T1000 (cell line): ENCODE data around the gene NDUFS6.

Experiments used
- DNase-seq: peaks from one replicate; lab custom pipeline; 2025; ENCODE audit warnings: mixed read lengths; lab: John Stamatoyannopoulos, UW

Gene NDUFS6

DNA sequence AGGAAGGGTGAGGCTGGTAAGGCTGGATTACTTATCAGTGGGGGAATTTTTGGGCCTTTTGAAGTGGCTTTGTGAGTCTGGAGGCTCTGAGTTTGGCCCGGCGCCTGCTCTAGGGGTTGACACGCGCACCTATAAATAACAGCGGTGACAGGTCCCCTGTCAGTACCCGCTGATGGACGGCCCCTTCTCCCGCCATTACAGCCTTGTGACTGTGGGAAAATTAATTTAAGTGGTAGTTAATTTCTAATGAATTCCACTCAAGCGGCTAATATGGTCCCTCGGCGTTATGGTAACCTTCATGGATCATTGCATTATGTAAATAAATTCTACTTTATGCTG, 18.0 kb upstream of the NDUFS6 start:
- DNase-seq: no peak

DNA sequence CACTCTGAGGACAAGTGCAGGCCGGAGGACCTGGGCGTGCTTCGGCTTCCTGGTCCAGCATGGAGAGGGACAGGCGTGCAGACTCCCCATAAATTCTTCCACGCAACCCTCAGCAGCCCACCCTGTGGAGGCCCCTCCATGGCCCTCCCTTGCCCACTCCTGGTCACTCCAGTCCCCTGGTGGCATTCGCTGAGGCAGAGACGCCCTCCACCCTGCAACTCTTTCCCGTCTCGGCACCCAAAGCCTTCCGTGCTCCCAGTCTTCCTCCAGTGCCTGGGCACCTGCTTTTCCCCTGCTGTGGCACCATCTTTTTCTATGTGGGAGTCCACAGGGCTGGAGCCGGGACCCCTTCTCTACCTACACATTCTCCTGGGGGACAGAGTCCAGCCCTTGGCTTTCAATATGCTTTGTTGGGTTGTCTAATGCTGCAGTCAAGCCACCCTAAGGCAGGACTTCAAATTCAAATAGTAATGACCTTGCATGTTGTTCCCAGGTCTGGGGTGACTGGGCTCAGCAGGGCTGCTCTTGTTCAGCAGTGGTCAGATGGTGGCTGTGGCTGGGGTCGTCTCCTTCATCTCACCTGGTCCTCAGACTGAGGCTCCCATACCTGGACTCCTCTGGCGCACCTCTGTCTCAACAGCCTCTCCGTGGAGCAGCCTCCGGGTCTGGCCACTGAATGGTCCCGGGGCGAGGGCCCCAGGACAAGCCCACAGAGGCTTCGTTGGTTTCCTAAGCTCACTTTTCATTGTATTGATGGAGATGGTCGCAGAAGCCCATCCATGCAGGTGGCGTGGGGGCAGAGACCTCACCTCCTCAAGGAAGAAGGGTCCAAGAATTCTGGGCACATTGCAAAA, 16.8 kb upstream of the NDUFS6 start:
- no peak for DNase-seq

GRCh38 chr5:1785062-1785461, 16.1 kb upstream of the NDUFS6 start:
- DNase-seq: no peak

- no peak for DNase-seq
Measured at GRCh38 chr5:1785984-1786383, 15.2 kb upstream of the NDUFS6 start.

- DNase-seq: no peak
Measured at GRCh38 chr5:1786621-1787471, 14.4 kb upstream of the NDUFS6 start.

GRCh38 chr5:1787472-1788047, 13.6 kb upstream of the NDUFS6 start:
- no peak for DNase-seq

DNA sequence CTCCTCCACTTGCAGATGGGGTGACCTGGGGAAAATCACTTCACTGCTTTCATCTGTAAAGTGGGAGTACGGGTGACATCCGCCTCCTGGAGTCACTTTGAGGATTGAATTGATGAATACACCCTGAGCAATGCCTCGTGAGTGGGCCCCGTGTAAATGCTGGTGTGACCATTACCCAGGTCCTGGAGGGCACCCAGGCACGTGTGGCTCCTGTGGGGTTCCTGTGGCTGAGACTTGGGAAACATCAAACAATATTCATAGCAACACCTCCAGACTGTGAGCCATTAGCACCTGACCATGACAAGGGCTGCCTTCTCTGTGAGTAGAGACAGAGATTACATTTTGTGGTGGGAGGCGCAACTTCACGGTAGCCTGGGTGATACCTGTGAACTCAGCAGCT, 13.0 kb upstream of the NDUFS6 start:
- DNase-seq: no peak

GRCh38 chr5:1788828-1789227, 12.4 kb upstream of the NDUFS6 start:
- no peak for DNase-seq

DNA sequence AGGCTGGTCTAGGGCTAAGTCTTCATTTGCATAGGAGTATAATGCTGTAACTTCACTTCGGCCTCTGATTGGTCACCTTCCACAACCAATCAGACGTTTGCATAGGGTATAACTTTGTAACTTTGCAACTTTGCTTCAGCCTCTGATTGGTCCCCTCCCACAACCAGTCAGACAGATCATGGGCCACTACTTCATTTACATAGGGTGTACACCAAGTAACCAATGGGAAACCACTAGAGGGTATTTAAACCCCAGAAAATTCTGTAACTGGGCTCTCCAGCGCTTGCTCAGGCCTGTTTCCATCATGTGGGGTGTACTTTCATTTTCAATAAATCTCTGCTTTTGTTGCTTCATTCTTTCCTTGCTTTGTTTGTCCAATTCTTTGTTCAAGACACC, 11.8 kb upstream of the NDUFS6 start:
- DNase-seq: peak; percentile 23

DNA sequence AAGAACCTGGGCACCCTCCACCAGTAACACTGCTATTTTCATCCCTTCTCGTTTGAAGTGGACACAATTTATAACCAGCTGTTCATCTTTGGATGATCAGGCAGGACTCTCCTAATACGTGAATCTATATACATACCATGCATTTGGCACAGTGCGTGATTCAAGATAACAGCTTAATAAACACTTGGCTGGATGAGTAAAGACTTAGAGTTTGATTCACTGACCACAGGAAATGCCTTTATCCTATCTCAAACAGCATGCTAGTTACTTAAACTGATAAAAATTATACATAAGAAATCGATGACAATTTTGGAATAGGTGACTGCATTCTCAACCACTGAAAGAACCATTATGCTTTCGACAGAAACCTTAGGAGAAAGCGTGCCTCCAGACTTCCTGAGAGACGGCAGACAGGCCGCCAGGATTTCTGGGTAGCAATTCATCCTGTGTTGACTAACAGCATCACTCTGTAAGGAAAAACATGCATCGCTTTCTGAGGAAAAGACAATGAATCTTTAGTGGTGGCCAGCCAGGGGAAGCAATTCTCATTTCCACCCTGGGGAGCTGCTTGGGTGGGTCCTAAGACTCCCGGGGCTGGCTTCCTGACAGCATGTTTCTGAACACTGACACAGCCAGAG, 11.3 kb upstream of the NDUFS6 start:
- DNase-seq: no peak

DNA sequence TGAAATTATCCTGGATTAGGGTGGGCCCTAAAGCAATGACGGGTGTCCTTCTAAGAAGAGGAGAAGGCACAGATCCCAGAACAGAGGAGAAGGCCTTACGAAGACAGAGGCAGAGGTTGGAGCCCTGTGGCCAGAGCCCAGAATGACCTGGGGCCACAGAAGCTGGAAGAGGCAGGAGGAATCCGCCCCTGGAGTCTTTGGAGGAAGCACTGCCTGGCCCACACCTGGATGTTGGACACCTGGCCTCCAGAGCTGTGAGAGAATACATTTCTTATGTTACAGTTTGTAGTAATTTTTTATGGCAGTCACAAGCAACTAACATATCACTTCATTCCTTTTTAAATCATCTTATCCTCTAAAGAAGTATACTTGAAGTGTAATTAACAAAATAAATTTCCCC, 10.0 kb upstream of the NDUFS6 start:
- no peak for DNase-seq

- DNase-seq: peak; percentile 53
Measured at GRCh38 chr5:1792842-1793266, 8.4 kb upstream of the NDUFS6 start.

DNA sequence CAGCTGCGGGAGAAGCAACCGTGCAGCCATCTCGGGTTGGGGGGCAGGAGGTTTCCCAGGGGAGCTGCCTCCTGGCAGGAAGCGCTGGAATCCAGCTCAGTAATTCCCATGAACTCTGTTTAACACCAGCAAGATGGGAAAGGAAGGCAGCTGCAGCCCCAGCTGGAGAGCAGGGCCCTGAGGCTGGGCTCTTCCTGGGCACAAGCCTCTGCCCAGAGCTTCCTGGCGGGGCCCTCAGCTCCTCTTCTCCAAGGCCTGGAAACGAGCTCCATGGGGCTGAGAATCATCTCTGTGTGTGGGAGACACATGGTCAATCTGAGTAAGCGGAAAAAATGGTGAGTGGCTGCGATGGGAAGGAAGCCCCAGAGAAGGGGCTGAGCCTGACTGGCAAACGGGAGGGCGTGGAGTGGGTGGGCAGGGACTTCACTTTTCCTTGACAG, 7.9 kb upstream of the NDUFS6 start:
- DNase-seq: no peak

- DNase-seq: peak; percentile 75
Measured at GRCh38 chr5:1793966-1794900, 7.0 kb upstream of the NDUFS6 start.

- DNase-seq: no peak
Measured at GRCh38 chr5:1794901-1795290, 6.3 kb upstream of the NDUFS6 start.

DNA sequence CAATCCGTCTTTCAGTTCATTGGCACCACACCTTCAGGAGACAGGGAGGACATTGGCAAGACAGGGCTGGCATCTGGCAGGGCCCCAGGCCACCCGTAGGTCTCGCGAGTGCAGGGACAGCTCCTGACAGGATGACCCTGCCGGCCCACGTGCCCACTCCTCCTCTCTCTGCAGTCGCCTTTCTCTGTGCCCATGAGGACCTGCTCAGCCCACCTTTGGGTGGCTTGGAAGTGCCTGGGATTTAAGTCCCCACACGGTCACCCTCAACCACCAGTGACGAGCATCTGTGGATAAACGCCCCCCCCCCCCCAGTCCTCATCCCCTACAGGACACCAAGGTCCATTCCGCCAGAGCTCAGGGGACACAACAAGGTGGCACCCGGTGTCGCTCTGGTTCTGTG, 5.7 kb upstream of the NDUFS6 start:
- DNase-seq: no peak

GRCh38 chr5:1795931-1796330, 5.3 kb upstream of the NDUFS6 start:
- DNase-seq: no peak

GRCh38 chr5:1796371-1797102, 4.7 kb upstream of the NDUFS6 start:
- DNase-seq: no peak

GRCh38 chr5:1797103-1797800, 4.0 kb upstream of the NDUFS6 start:
- DNase-seq: no peak

DNA sequence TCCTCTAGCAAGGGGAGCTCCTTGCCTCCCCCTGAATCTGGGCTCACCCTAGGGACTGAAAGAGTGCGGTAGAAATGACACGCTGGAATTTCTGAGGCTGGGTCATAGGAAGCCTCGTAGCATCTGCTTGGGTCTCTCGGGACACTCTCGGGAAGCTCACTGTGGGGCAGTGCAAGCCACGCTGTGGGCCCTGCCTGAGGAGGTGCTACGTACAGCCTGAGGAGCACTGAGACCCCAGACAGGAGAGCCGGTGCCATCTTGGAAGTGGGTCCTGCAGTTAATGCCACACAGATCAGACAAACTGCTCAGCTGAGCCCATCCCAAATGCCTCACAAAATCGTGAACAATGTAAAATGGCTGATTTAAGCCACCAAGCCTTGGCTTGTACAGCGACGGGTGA, 3.4 kb upstream of the NDUFS6 start:
- DNase-seq: no peak
